IMR-90 (cell line): ENCODE results near the gene FARP1. TPM values are rescaled to one million over a fixed set of nuclear protein-coding genes. Genes with fewer than 3 reads are reported as not detected.

Experiments used
- ATAC-seq: fragments of 200-7000 bp; cut with Tn5 transposase; 2 replicates; pipeline ENCODE4 v1.9.1; 2020; ENCODE audit warnings: low read depth, mild to moderate bottlenecking, moderate library complexity
- BruUV-seq: library from RNA; stranded (reverse); fragments of 400-500 nt; replicated peaks from 2 replicates; lab custom pipeline; 2021; lab: Mats Ljungman, UMichigan
- CTCF ChIA-PET: fragments of 300-600 bp; formaldehyde crosslinking; extraction: SDS; loops from one replicate; lab custom pipeline; 2021; ENCODE audit warnings: antibody characterized with exemption; lab: Yijun Ruan, JAX
- POLR2A ChIA-PET: fragments of 300-600 bp; sonication (Branson Sonifier 250); formaldehyde crosslinking; loops from one replicate; lab custom pipeline; 2022; ENCODE audit warnings: antibody characterized with exemption; ENCODE audit not compliant: unreplicated experiment; lab: Charles Lee
- DNase-seq: peaks from one replicate; pipeline ENCODE4 v3.0.0; 2013
- H2AFZ ChIP-seq: replicated peaks from 2 replicates; pipeline ENCODE3; 2013; ENCODE audit warnings: low read length, mild to moderate bottlenecking; ENCODE audit not compliant: poor library complexity
- H2AK5ac ChIP-seq: 2 replicates; pipeline ENCODE4 v1.6.1; 2013; ENCODE audit warnings: low read depth, low read length, inconsistent platforms
- H2AK9ac ChIP-seq: replicated peaks from 2 replicates; pipeline ENCODE3; 2013; ENCODE audit warnings: mild to moderate bottlenecking, low read depth, low read length, moderate library complexity; ENCODE audit not compliant: poor library complexity
- H2BK120ac ChIP-seq: 2 replicates; pipeline ENCODE4 v1.6.1; 2013; ENCODE audit warnings: low read depth, low read length, inconsistent platforms
- H2BK15ac ChIP-seq: 3 replicates; pipeline ENCODE4 v1.6.1; 2013; ENCODE audit warnings: low read depth, low read length, inconsistent platforms
- H2BK20ac ChIP-seq: 2 replicates; pipeline ENCODE4 v1.6.1; 2013; ENCODE audit warnings: low read depth, mild to moderate bottlenecking, inconsistent platforms, low read length, moderate library complexity
- H2BK5ac ChIP-seq: 2 replicates; pipeline ENCODE4 v1.6.1; 2013; ENCODE audit warnings: mild to moderate bottlenecking, low read depth, low read length, inconsistent platforms; ENCODE audit not compliant: poor library complexity, severe bottlenecking
- H3K14ac ChIP-seq: replicated peaks from 2 replicates; pipeline ENCODE4 v1.6.1; 2013; ENCODE audit warnings: low read depth, low read length, inconsistent platforms
- H3K18ac ChIP-seq: 2 replicates; pipeline ENCODE4 v1.6.1; 2013; ENCODE audit warnings: low read depth, low read length, control low read depth
- H3K23ac ChIP-seq: 2 replicates; pipeline ENCODE4 v1.6.1; 2013; ENCODE audit warnings: low read depth, low read length, inconsistent platforms
- H3K27ac ChIP-seq: 2 replicates; pipeline ENCODE4 v1.5.1; 2013; ENCODE audit warnings: mild to moderate bottlenecking, control low read depth, low read length; ENCODE audit not compliant: insufficient read depth
- H3K27me3 ChIP-seq: 2 replicates; pipeline ENCODE4 v1.6.1; 2013; ENCODE audit warnings: low read length; ENCODE audit not compliant: control insufficient read depth, insufficient read depth
- H3K36me3 ChIP-seq: 2 replicates; pipeline ENCODE4 v1.6.1; 2013; ENCODE audit warnings: low read length, mixed read lengths; ENCODE audit not compliant: control insufficient read depth, insufficient read depth
- H3K4ac ChIP-seq: 2 replicates; pipeline ENCODE4 v1.6.1; 2013; ENCODE audit warnings: low read depth, low read length, inconsistent platforms
- H3K4me1 ChIP-seq: 2 replicates; pipeline ENCODE4 v1.6.1; 2013; ENCODE audit warnings: low read length, mixed read lengths; ENCODE audit not compliant: control insufficient read depth, insufficient read depth
- H3K4me2 ChIP-seq: 2 replicates; pipeline ENCODE4 v1.6.1; 2013; ENCODE audit warnings: low read depth, mild to moderate bottlenecking, control low read depth, low read length, moderate library complexity
- H3K4me3 ChIP-seq: 2 replicates; pipeline ENCODE4 v1.5.1; 2013; ENCODE audit warnings: low read depth, mild to moderate bottlenecking, control low read depth, low read length, moderate library complexity; ENCODE audit not compliant: insufficient read depth
- H3K56ac ChIP-seq: 2 replicates; pipeline ENCODE4 v1.6.1; 2013; ENCODE audit warnings: low read length, inconsistent platforms; ENCODE audit not compliant: insufficient read depth; ENCODE audit errors: extremely low read depth
- H3K79me1 ChIP-seq, 2 experiments: 2 replicates each; pipeline ENCODE4 v1.6.1; 2013; ENCODE audit warnings: low read length in 2 of 2, inconsistent platforms in 1 of 2, low read depth in 1 of 2
- H3K9ac ChIP-seq: 2 replicates; pipeline ENCODE4 v1.6.1; 2013; ENCODE audit warnings: low read depth, low read length, control low read depth
- H3K9me1 ChIP-seq: 2 replicates; pipeline ENCODE4 v1.6.1; 2013; ENCODE audit warnings: low read length, inconsistent platforms; ENCODE audit not compliant: insufficient read depth
- H3K9me3 ChIP-seq: 2 replicates; pipeline ENCODE4 v1.6.1; 2013; ENCODE audit warnings: low read length; ENCODE audit not compliant: control insufficient read depth, insufficient read depth
- H4K20me1 ChIP-seq: 2 replicates; pipeline ENCODE4 v1.6.1; 2013; ENCODE audit warnings: low read length, inconsistent platforms; ENCODE audit not compliant: insufficient read depth
- H4K5ac ChIP-seq: 2 replicates; pipeline ENCODE4 v1.6.1; 2013; ENCODE audit warnings: mild to moderate bottlenecking, low read depth, low read length, control low read depth
- H4K8ac ChIP-seq, 2 experiments: 2 replicates each; pipeline ENCODE4 v1.6.1; 2013; ENCODE audit warnings: low read depth in 2 of 2, low read length in 2 of 2, control low read depth in 1 of 2, inconsistent platforms in 1 of 2
- H4K91ac ChIP-seq: 2 replicates; pipeline ENCODE4 v1.6.1; 2013; ENCODE audit warnings: low read depth, low read length, inconsistent platforms; ENCODE audit not compliant: insufficient read depth
- BHLHE40 ChIP-seq: fragments of 150-350 bp; IDR thresholded peaks from 2 replicates; pipeline ENCODE4 v1.6.1; 2016; ENCODE audit warnings: mild to moderate bottlenecking, low read depth, low read length
- CEBPB ChIP-seq: IDR thresholded peaks from 2 replicates; pipeline ENCODE4 v1.6.1; 2012; ENCODE audit warnings: low read depth, low read length, improper control_type of control experiment
- CHD1 ChIP-seq: IDR thresholded peaks from 2 replicates; pipeline ENCODE4 v1.6.1; 2012; ENCODE audit warnings: low read depth, low read length, improper control_type of control experiment
- CTCF ChIP-seq: conservative IDR thresholded peaks from 2 replicates; pipeline ENCODE4 v1.5.1; 2012; ENCODE audit warnings: mild to moderate bottlenecking, low read depth, low read length, improper control_type of control experiment
- ELK1 ChIP-seq: fragments of 150-350 bp; IDR thresholded peaks from 2 replicates; pipeline ENCODE4 v1.6.1; 2016; ENCODE audit warnings: low read depth, mild to moderate bottlenecking, low read length, moderate library complexity, borderline replicate concordance
- FOS ChIP-seq: fragments of 150-350 bp; IDR thresholded peaks from 2 replicates; pipeline ENCODE4 v1.6.1; 2016; ENCODE audit warnings: low read depth, low read length
- MAFK ChIP-seq: IDR thresholded peaks from 2 replicates; pipeline ENCODE4 v1.6.1; 2012; ENCODE audit warnings: low read depth, low read length, improper control_type of control experiment
- MAZ ChIP-seq: IDR thresholded peaks from 2 replicates; pipeline ENCODE4 v1.6.1; 2012; ENCODE audit warnings: low read depth, mild to moderate bottlenecking, low read length, improper control_type of control experiment, moderate library complexity, borderline replicate concordance
- MXI1 ChIP-seq: IDR thresholded peaks from 2 replicates; pipeline ENCODE4 v1.6.1; 2012; ENCODE audit warnings: low read depth, mild to moderate bottlenecking, low read length, moderate library complexity, borderline replicate concordance
- NFE2L2 ChIP-seq: fragments of 150-350 bp; IDR thresholded peaks from 2 replicates; pipeline ENCODE4 v1.6.1; 2016; ENCODE audit warnings: low read depth, mild to moderate bottlenecking, low read length
- POLR2A ChIP-seq: IDR thresholded peaks from 2 replicates; pipeline ENCODE4 v1.6.1; 2012; ENCODE audit warnings: mild to moderate bottlenecking, low read depth, low read length
- RAD21 ChIP-seq: IDR thresholded peaks from 2 replicates; pipeline ENCODE4 v1.6.1; 2012; ENCODE audit warnings: low read length, improper control_type of control experiment
- RCOR1 ChIP-seq: IDR thresholded peaks from 2 replicates; pipeline ENCODE4 v1.6.1; 2012; ENCODE audit warnings: mild to moderate bottlenecking, low read length, improper control_type of control experiment; ENCODE audit not compliant: insufficient replicate concordance
- RFX5 ChIP-seq: IDR thresholded peaks from 2 replicates; pipeline ENCODE4 v1.8.0; 2012; ENCODE audit warnings: low read depth, mild to moderate bottlenecking, low read length, moderate library complexity
- SMC3 ChIP-seq: fragments of 150-350 bp; IDR thresholded peaks from 2 replicates; pipeline ENCODE4 v1.6.1; 2016; ENCODE audit warnings: low read depth, mild to moderate bottlenecking, antibody characterized with exemption, low read length, moderate library complexity
- USF2 ChIP-seq: fragments of 150-350 bp; IDR thresholded peaks from 2 replicates; pipeline ENCODE4 v1.6.1; 2017; ENCODE audit warnings: mild to moderate bottlenecking, antibody characterized with exemption, low read length, low read depth
- WGBS, 2 experiments: methylation state at CpG; one replicate each; pipeline versions ENCODE4 v1.1.5 to v1.1.7; 2013; ENCODE audit warnings: missing lambda C conversion rate in 2 of 2; ENCODE audit not compliant: insufficient read length in 1 of 2; ENCODE audit errors: extremely low coverage in 2 of 2; 5-methylcytosine and 5-hydroxymethylcytosine counted together
- dilution Hi-C: fragments of 300-500 bp; cut with HindIII; formaldehyde crosslinking; loops from one replicate; pipeline ENCODE4 v1.14.3; 2018; ENCODE audit warnings: low sequenced_read_pairs; ENCODE audit not compliant: unreplicated experiment
- in situ Hi-C: fragments of 300-500 bp; cut with MboI; formaldehyde crosslinking; loops from 3 replicates; pipeline ENCODE4 v1.14.3; 2019; ENCODE audit warnings: low sequenced_read_pairs, inconsistent platforms, mixed read lengths
- intact Hi-C: fragments of 100-400 bp; cut with micrococcal nuclease; formaldehyde crosslinking; loops from 2 replicates; pipeline ENCODE4 v1.10.0; 2022
- polyA plus RNA-seq, 3 experiments: library from polyadenylated mRNA; depleted of rRNA; stranded (reverse); fragments of >200 nt; gene quantifications; 2 replicates each; pipeline ENCODE4 v1.2.3, GENCODE V29; 2012; ENCODE audit warnings: low replicate concordance in 1 of 3
- total RNA-seq: library from RNA; depleted of rRNA; stranded (reverse); fragments of >200 nt; gene quantifications from 2 replicates; pipeline ENCODE4 v1.2.3, GENCODE V29; 2012

Gene FARP1
- total and polyA plus RNA-seq, 2 of the 4 experiments (the other 2 are of a cell fraction), result 39.6 to 57.0 TPM

- peaks cover 66 to 84% of the 10 kb centered on the region in 2 experiments for H3K79me1 ChIP-seq
- no peaks in the 10 kb centered on the region for H3K9me3 ChIP-seq
- H3K4me1 ChIP-seq, result peaks cover 10% of the 10 kb centered on the region
- no peak overlapping the region for H3K56ac ChIP-seq
- in situ Hi-C loops, result no loop called here
- intact Hi-C loops, result no loop called here
- no peak overlapping the region for H2BK5ac ChIP-seq
- no peak overlapping the region for H4K8ac ChIP-seq
- H3K14ac ChIP-seq, result no peak overlapping the region
- H2AK5ac ChIP-seq, result no peak overlapping the region
- H3K4ac ChIP-seq, result 0 out of 2 replicates have a peak overlapping the region, but pooled peaks have one; percentile 29
- DNase-seq (no peak), ATAC-seq (no peak)
- TF ChIP-seq MXI1 (no peak), CTCF (no peak), ELK1 (no peak), POLR2A (no peak), CEBPB (no peak), NFE2L2 (no peak), BHLHE40 (no peak), RAD21 (no peak), FOS (no peak), SMC3 (no peak), MAFK (no peak), RCOR1 (no peak), MAZ (no peak), USF2 (no peak), RFX5 (no peak), CHD1 (no peak)
- no peak overlapping the region for H4K91ac ChIP-seq
- BruUV-seq, result no TSS peak
- POLR2A ChIA-PET, result no interaction called here
- H3K9ac ChIP-seq, result no peak overlapping the region
- H2AFZ ChIP-seq, result no peak overlapping the region
- H2BK15ac ChIP-seq, result no peak overlapping the region
- H3K27me3 ChIP-seq, result no peaks in the 10 kb centered on the region
- H2AK9ac ChIP-seq, result no peak overlapping the region
- CTCF ChIA-PET, result no interaction called here
- no peak overlapping the region for H3K23ac ChIP-seq
- H3K9me1 ChIP-seq, result peaks cover 53% of the 10 kb centered on the region
- no peak overlapping the region for H2BK20ac ChIP-seq
- peaks cover 22% of the 10 kb centered on the region for H3K36me3 ChIP-seq
- H3K27ac ChIP-seq, result no peak overlapping the region
- H3K4me2 ChIP-seq, result no peak overlapping the region
- H4K20me1 ChIP-seq, result peaks cover 15% of the 10 kb centered on the region; the same call in 1 of the 2 replicates
- no CpG with 5 or more reads among the region's 6 CpGs for WGBS, 2 experiments
- no peak overlapping the region for H2BK120ac ChIP-seq
- no peak overlapping the region for H4K5ac ChIP-seq
- no peak overlapping the region for H3K18ac ChIP-seq
- H3K4me3 ChIP-seq, result no peak overlapping the region
- dilution Hi-C loops, result no loop called here
Observed at GRCh38 chr13:98313922-98314292, 171.0 kb downstream of the FARP1 start.
